ENCODE measurements around the gene TMEM44. TPM values are rescaled to one million over a fixed set of nuclear protein-coding genes. Genes with fewer than 3 reads are reported as not detected.

The TMEM44 gene
- 9.3 and 9.4 TPM in 2 replicates for total RNA-seq

DNA sequence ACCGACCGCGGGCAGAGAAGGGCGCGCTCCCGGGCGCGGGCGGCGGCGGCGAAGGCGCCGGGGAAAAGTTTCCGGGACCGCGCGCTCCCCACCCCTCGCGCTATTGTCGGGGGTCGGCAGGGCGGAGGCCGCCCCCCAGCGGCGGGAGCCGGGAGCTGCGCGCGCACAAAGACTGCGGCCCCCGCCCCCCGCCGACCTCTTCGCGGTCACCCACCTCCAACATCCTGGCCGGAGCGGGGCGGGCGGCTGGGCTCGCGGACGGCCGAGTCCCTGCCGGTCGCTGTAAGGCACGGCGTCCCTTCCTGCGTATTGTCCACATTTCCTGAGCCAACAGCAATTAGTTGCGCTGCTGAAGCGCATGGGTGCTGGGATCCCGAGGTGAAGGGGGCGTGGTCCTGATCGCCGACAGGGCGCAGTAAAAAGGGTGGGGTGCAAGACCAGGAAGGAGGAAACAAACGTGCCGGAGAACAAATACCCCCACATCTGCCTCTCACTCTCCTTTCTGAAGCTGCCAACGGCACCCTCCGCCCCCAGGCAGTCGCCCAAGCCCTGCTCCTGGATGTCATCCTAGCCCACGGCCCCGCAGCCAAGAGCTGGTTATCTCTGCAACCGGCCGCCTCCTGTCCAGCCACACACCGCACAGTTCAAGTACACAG, at the start of gene TMEM44:
TSS of gene TMEM44 (minus strand) at position 71 of the 656 bp plus-strand sequence. CDS start 204 bp downstream, outside the sequence.
- intact Hi-C loops (cut with micrococcal nuclease) = loop anchor here (5.0 kb wide), 2 partner anchors 41 to 236 kb away; partner anchors contain the start of gene GP5
- Mint-ChIP-seq H3K9me3 (no peaks in the 10 kb centered on the region), H3K27ac (peak within 1 kb of the TSS; percentile 22), H3K4me1 (ENCODE audit: low read depth) (no peaks in the 10 kb centered on the region), H3K27me3 (ENCODE audit: low read depth) (no peaks in the 10 kb centered on the region), H3K36me3 (ENCODE audit: low read depth) (peaks cover 11% of the 10 kb centered on the region), H3K4me3 (ENCODE audit: low read depth) (peak within 1 kb of the TSS; percentile 82)
- DNase-seq (ENCODE audit: low spot score) = peak; percentile 50

GRCh38 chr3:194682694-194683310, 49.6 kb upstream of the TMEM44 start:
- intact Hi-C loops (cut with micrococcal nuclease) = loop anchor here (1.0 to 10.0 kb wide), 4 partner anchors 423 to 832 kb away; no protein-coding TSS in a partner anchor
- Mint-ChIP-seq H3K27me3 (ENCODE audit: low read depth) (peaks cover 30% of the 10 kb centered on the region), H3K4me3 (ENCODE audit: low read depth) (no peak overlapping the region), H3K4me1 (ENCODE audit: low read depth) (peaks cover 39% of the 10 kb centered on the region), H3K9me3 (no peaks in the 10 kb centered on the region), H3K27ac (no peak overlapping the region), H3K36me3 (ENCODE audit: low read depth) (peaks cover 3% of the 10 kb centered on the region)
- DNase-seq (ENCODE audit: low spot score) = peak; percentile 61

DNA sequence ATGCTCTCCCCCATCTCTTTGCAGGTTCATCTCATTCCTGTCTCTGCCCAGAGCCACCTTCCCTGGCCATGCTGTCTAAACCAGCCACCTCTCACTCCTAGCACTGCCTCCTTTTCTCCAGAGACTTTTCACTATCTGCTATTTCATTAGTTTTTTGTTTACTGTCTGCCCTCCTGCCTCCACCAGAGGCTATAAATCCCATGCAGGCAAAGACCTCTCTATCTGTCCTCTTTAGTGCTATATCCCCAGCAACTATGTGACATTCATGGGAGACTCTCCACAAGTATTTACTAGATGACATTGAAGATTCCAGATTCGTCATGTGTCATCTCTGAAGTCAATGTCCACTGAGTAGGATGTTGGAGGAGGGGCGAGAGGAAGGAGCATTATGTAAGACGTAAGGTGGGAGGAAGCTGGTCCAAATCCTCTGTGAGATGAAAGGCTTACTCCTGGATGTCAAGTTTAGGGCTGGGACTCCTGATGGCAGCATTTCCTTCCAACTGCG, 49.0 kb upstream of the TMEM44 start:
- Mint-ChIP-seq H3K4me1 (ENCODE audit: low read depth) (peaks cover 39% of the 10 kb centered on the region), H3K36me3 (ENCODE audit: low read depth) (peaks cover under 1% of the 10 kb centered on the region), H3K9me3 (no peaks in the 10 kb centered on the region), H3K4me3 (ENCODE audit: low read depth) (no peak overlapping the region), H3K27ac (no peak overlapping the region), H3K27me3 (ENCODE audit: low read depth) (peaks cover 27% of the 10 kb centered on the region)
- no peak for DNase-seq (ENCODE audit: low spot score)
- intact Hi-C loops (cut with micrococcal nuclease) = loop anchor here (1.0 to 10.0 kb wide), 4 partner anchors 424 to 833 kb away; no protein-coding TSS in a partner anchor

DNA sequence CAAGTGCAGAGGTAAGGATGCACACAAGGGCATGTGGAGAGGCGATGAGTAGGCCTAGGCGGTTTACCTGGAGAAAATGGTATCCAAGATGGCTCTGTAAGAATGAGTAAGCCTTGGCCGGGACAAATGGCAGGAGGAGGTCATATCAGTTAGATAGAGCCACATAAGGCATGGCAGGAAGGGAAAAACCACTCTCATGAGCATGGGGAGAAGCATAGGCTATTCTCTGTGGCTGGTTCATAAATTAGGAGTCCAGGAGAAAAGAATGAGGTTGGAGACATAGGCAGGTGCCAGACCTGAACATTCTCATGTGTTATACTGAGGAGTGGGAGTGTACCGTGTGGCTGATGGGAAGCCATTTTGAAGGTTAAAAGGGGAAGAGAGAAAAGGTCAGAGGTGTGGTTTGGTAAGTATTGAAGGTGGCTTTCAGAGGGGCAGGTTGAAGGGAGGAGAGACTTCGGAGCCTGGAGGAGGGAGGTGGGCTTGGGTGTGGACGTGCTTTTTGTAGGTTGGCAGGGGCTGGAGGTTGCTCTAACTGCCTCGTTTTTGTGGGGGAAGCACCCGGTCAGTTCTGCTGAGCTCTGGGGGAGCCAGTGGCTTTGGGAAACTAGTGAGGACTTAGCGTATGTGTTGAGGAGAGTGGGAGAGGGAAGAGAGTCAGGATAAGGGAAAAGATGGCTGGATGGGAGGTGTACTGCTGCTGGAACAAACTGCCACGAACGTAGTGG, 47.8 kb upstream of the TMEM44 start:
- Mint-ChIP-seq H3K4me3 (ENCODE audit: low read depth) (no peak overlapping the region), H3K4me1 (ENCODE audit: low read depth) (peaks cover 40% of the 10 kb centered on the region), H3K27me3 (ENCODE audit: low read depth) (peaks cover 26% of the 10 kb centered on the region), H3K9me3 (no peaks in the 10 kb centered on the region), H3K27ac (no peak overlapping the region), H3K36me3 (ENCODE audit: low read depth) (no peaks in the 10 kb centered on the region)
- DNase-seq (ENCODE audit: low spot score) = no peak
- intact Hi-C loops (cut with micrococcal nuclease) = loop anchor here (10.0 kb wide), 2 partner anchors 716 to 834 kb away; no protein-coding TSS in a partner anchor

- Mint-ChIP-seq H3K27ac (peak overlapping the region; percentile 29), H3K4me3 (ENCODE audit: low read depth) (no peak overlapping the region)
- intact Hi-C loops (cut with micrococcal nuclease) = no loop called here
Measured at GRCh38 chr3:194676471-194676870, 43.3 kb upstream of the TMEM44 start.

GRCh38 chr3:194675680-194676079, 42.5 kb upstream of the TMEM44 start:
- intact Hi-C loops (cut with micrococcal nuclease) = loop anchor here (1.0 kb wide), 2 partner anchors 10 to 21 kb away; partner anchors contain the start of gene FAM43A
- Mint-ChIP-seq H3K4me3 (ENCODE audit: low read depth) (peak overlapping the region; percentile 51), H3K9me3 (no peaks in the 10 kb centered on the region), H3K4me1 (ENCODE audit: low read depth) (peaks cover 38% of the 10 kb centered on the region), H3K36me3 (ENCODE audit: low read depth) (peaks cover 4% of the 10 kb centered on the region), H3K27me3 (ENCODE audit: low read depth) (peaks cover 5% of the 10 kb centered on the region), H3K27ac (peak overlapping the region; percentile 68)
- DNase-seq (ENCODE audit: low spot score) = no peak

More at GRCh38 chr3:194676471-194676870, 43.3 kb upstream of the TMEM44 start:
- H3K9me3 Mint-ChIP-seq = no peaks in the 10 kb centered on the region
- peaks cover 12% of the 10 kb centered on the region for H3K27me3 Mint-ChIP-seq (ENCODE audit: low read depth)
- H3K36me3 Mint-ChIP-seq (ENCODE audit: low read depth) = no peaks in the 10 kb centered on the region
- peaks cover 38% of the 10 kb centered on the region for H3K4me1 Mint-ChIP-seq (ENCODE audit: low read depth)
- no peak for DNase-seq (ENCODE audit: low spot score)

DNA sequence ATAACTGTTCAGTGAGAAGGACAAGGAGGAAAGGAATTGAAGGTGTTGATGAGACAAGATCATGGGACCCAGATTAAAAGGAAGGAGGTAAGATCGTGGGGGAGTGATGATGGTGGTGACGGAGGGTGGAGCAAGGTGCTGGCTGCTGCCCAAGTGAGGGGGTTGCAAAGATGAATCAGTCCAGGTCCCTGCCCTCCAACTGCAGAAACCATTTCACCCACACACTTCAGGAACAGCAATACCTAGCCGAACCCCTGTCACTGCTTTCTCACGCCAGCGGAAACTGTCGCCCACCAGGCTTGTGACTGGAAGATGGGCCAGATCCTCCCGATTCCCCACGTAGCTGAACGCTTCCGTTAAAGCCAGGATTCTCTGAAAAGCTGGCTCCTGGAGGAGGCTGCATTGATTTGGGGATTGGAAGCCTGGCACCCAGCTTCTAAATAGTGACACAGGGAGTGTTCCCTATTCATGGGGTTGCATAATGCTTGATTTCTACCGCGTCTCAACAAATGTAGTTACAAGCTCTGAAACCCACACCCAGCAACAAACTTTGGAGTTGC, 41.9 kb upstream of the TMEM44 start:
- Mint-ChIP-seq H3K27me3 (ENCODE audit: low read depth) (peaks cover 4% of the 10 kb centered on the region), H3K27ac (peak overlapping the region; percentile 68), H3K36me3 (ENCODE audit: low read depth) (peaks cover 7% of the 10 kb centered on the region), H3K9me3 (no peaks in the 10 kb centered on the region), H3K4me3 (ENCODE audit: low read depth) (peak overlapping the region; percentile 51), H3K4me1 (ENCODE audit: low read depth) (peaks cover 40% of the 10 kb centered on the region)
- no peak for DNase-seq (ENCODE audit: low spot score)
- intact Hi-C loops (cut with micrococcal nuclease) = loop anchor here (1.0 kb wide), 2 partner anchors 10 to 21 kb away; partner anchors contain the start of gene FAM43A

DNA sequence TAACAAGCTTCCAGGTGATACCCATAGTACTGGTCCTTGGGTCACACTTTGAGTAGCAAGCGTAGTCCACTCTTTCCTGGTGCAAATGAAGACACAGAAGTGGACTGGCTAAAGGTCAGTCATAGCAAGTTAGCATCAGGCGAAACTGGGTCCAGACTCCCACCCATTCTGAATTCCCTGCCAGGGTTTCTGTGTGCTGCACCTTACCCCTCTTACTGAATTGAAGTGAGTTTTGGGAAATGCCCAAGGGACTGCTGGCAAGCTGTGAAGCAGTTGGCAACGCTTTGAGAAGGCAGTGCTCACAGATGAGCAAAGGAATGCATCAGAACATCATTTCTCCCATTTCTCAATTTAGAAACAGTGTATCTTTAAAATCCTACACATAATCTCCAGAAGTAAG, 40.5 kb upstream of the TMEM44 start:
- no peak overlapping the region for H3K4me3 Mint-ChIP-seq (ENCODE audit: low read depth)
- peaks cover 19% of the 10 kb centered on the region for H3K36me3 Mint-ChIP-seq (ENCODE audit: low read depth)
- peaks cover 43% of the 10 kb centered on the region for H3K4me1 Mint-ChIP-seq (ENCODE audit: low read depth)
- H3K9me3 Mint-ChIP-seq = no peaks in the 10 kb centered on the region
- intact Hi-C loops (cut with micrococcal nuclease) = loop anchor here (2.0 to 5.0 kb wide), 3 partner anchors 95 to 599 kb away; partner anchors contain the start of genes ATP13A3 and XXYLT1
- H3K27ac Mint-ChIP-seq = no peak overlapping the region
- no peak for DNase-seq (ENCODE audit: low spot score)
- H3K27me3 Mint-ChIP-seq (ENCODE audit: low read depth) = peaks cover 2% of the 10 kb centered on the region

- H3K9me3 Mint-ChIP-seq = no peaks in the 10 kb centered on the region
- H3K36me3 Mint-ChIP-seq (ENCODE audit: low read depth) = peaks cover 26% of the 10 kb centered on the region
- intact Hi-C loops (cut with micrococcal nuclease) = loop anchor here (2.0 to 5.0 kb wide), 3 partner anchors 96 to 599 kb away; partner anchors contain the start of genes ATP13A3 and XXYLT1
- peak overlapping the region; percentile 53 for H3K27ac Mint-ChIP-seq
- no peak for DNase-seq (ENCODE audit: low spot score)
- H3K4me1 Mint-ChIP-seq (ENCODE audit: low read depth) = peaks cover 43% of the 10 kb centered on the region
- H3K27me3 Mint-ChIP-seq (ENCODE audit: low read depth) = peaks cover 2% of the 10 kb centered on the region
- peak overlapping the region; percentile 99 for H3K4me3 Mint-ChIP-seq (ENCODE audit: low read depth)
Measured at GRCh38 chr3:194672876-194673275, 39.7 kb upstream of the TMEM44 start.

GRCh38 chr3:194671900-194672808, 38.9 kb upstream of the TMEM44 start, which contains the start of gene LSG1:
Gene LSG1, minus strand, starts transcription at chr3:194672191. Its CDS starts 29 bp downstream, at chr3:194672162.
- intact Hi-C loops (cut with micrococcal nuclease) = loop anchor here (2.0 to 5.0 kb wide), 4 partner anchors 13 to 600 kb away; partner anchors contain the start of genes ATP13A3, FAM43A and XXYLT1
- peak within 1 kb of the TSS; percentile 99 for H3K4me3 Mint-ChIP-seq (ENCODE audit: low read depth)
- peaks cover 2% of the 10 kb centered on the region for H3K27me3 Mint-ChIP-seq (ENCODE audit: low read depth)

GRCh38 chr3:194671511-194671899, 38.3 kb upstream of the TMEM44 start:
- intact Hi-C loops (cut with micrococcal nuclease) = loop anchor here (2.0 to 5.0 kb wide), 3 partner anchors 13 to 601 kb away; partner anchors contain the start of genes ATP13A3, FAM43A and XXYLT1
- no peak for DNase-seq (ENCODE audit: low spot score)
- Mint-ChIP-seq H3K4me1 (ENCODE audit: low read depth) (peaks cover 42% of the 10 kb centered on the region), H3K36me3 (ENCODE audit: low read depth) (peaks cover 38% of the 10 kb centered on the region), H3K27me3 (ENCODE audit: low read depth) (no peaks in the 10 kb centered on the region), H3K4me3 (ENCODE audit: low read depth) (peak overlapping the region; percentile 99), H3K27ac (peak overlapping the region; percentile 96), H3K9me3 (no peaks in the 10 kb centered on the region)

More at GRCh38 chr3:194671900-194672808, 38.9 kb upstream of the TMEM44 start, which contains the start of gene LSG1:
- Mint-ChIP-seq H3K9me3 (no peaks in the 10 kb centered on the region), H3K4me1 (ENCODE audit: low read depth) (peaks cover 44% of the 10 kb centered on the region), H3K27ac (peak within 1 kb of the TSS; percentile 96), H3K36me3 (ENCODE audit: low read depth) (peaks cover 31% of the 10 kb centered on the region)
- DNase-seq (ENCODE audit: low spot score) = peak; percentile 83

All from activated T-helper 2 cell treated with anti-CD3 and anti-CD28 coated beads, Interferon-gamma antibody, Interleukin-2, Interleukin-4, amounts not matched to agents 10 μg/mL and 5 μg/mL and 100 μg/mL, durations not matched to agents 14 hours and 24 hours and 36 hours (primary cell).